ENCODE measurements around the gene ADAMTS12.

DNA sequence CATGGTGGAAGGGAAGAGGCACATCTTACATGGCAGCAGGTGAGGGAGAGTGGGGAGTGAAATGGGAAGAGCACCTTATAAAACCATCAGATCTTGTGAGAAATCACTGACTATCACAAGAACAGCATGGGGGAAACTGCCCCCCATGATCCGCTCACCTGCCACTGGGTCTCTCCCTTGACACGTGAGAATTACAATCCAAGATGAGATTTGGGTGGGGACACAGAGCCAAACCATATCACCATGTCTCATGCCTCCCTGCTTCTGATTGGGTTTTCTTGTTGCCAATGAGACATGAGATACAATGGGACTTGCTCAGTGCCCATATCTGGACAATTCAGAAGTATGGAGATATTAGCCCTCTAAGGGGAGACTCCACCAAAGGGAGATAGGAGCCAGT lies 353.6 kb downstream of the ADAMTS12 start:
- TF ChIP-seq, protein P1, sequence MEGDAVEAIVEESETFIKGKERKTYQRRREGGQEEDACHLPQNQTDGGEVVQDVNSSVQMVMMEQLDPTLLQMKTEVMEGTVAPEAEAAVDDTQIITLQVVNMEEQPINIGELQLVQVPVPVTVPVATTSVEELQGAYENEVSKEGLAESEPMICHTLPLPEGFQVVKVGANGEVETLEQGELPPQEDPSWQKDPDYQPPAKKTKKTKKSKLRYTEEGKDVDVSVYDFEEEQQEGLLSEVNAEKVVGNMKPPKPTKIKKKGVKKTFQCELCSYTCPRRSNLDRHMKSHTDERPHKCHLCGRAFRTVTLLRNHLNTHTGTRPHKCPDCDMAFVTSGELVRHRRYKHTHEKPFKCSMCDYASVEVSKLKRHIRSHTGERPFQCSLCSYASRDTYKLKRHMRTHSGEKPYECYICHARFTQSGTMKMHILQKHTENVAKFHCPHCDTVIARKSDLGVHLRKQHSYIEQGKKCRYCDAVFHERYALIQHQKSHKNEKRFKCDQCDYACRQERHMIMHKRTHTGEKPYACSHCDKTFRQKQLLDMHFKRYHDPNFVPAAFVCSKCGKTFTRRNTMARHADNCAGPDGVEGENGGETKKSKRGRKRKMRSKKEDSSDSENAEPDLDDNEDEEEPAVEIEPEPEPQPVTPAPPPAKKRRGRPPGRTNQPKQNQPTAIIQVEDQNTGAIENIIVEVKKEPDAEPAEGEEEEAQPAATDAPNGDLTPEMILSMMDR (IDR thresholded peaks at IDR 0.05): no peak
- TF ChIP-seq ZFX (IDR thresholded peaks at IDR 0.05; ENCODE audit: borderline replicate concordance): no peak
